ENCODE results near the gene AKAP12. TPM values are rescaled to one million over a fixed set of nuclear protein-coding genes. Genes with fewer than 3 reads are reported as not detected.

The AKAP12 gene, protein sequence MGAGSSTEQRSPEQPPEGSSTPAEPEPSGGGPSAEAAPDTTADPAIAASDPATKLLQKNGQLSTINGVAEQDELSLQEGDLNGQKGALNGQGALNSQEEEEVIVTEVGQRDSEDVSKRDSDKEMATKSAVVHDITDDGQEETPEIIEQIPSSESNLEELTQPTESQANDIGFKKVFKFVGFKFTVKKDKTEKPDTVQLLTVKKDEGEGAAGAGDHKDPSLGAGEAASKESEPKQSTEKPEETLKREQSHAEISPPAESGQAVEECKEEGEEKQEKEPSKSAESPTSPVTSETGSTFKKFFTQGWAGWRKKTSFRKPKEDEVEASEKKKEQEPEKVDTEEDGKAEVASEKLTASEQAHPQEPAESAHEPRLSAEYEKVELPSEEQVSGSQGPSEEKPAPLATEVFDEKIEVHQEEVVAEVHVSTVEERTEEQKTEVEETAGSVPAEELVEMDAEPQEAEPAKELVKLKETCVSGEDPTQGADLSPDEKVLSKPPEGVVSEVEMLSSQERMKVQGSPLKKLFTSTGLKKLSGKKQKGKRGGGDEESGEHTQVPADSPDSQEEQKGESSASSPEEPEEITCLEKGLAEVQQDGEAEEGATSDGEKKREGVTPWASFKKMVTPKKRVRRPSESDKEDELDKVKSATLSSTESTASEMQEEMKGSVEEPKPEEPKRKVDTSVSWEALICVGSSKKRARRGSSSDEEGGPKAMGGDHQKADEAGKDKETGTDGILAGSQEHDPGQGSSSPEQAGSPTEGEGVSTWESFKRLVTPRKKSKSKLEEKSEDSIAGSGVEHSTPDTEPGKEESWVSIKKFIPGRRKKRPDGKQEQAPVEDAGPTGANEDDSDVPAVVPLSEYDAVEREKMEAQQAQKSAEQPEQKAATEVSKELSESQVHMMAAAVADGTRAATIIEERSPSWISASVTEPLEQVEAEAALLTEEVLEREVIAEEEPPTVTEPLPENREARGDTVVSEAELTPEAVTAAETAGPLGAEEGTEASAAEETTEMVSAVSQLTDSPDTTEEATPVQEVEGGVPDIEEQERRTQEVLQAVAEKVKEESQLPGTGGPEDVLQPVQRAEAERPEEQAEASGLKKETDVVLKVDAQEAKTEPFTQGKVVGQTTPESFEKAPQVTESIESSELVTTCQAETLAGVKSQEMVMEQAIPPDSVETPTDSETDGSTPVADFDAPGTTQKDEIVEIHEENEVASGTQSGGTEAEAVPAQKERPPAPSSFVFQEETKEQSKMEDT (N-terminal part only)
- total RNA-seq = 1.0 and 1.1 TPM in 2 replicates

DNA sequence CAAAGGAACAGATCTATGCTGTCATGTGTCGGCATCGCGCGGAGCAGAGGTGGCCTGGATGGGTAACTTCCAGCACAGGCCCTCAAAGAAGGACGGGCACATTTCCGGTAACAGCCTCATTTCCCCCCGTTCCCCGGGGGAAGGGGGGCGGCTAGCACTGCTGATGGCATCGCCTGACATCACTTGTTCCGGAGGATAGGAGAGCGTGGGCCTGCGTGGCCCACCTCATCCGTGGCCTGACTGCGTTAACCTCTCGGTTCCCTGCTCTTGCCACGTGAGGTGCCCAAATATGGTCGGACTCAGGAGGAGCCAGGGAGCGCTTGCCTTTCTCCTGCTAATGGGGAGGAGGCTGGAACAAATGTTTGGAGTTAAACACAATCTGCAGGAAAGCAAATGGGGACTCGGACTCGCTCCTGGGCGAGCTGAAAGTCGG lies at the start of gene AKAP12:
Gene AKAP12, plus strand, starts transcription at position 365 of the 433 bp plus-strand sequence. CDS start 596 bp downstream, outside the sequence.
- DNase-seq = no peak
- Mint-ChIP-seq H3K27ac (no peak within 1 kb of the TSS), H3K4me3 (peak within 1 kb of the TSS; percentile 85)

DNA sequence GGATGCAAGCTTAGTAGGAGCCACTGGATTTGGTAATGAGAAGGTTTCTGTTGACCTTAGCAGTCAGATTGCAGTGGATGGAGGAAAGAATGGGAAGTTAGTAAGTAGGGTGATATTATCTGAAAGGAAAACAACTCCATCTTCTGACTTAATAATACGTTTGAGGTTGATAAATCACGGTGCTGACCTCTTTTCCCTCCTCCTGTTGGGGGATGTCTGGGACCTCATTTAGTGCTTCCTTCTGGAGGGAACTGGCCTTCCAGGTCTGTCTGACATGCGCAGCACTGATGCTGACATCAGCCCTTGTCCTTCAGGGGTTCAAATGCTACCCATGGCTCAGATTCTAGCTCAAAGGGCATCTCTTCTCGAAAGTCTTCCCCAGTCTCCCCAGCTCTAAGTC lies 48.2 kb upstream of the AKAP12 start:
- no peaks in the 10 kb centered on the region for H3K36me3 Mint-ChIP-seq (ENCODE audit: low read depth)
- peaks cover 4% of the 10 kb centered on the region for H3K27me3 Mint-ChIP-seq
- H3K9me3 Mint-ChIP-seq = no peaks in the 10 kb centered on the region
- DNase-seq = no peak
- H3K4me3 Mint-ChIP-seq = no peak overlapping the region
- H3K4me1 Mint-ChIP-seq = no peaks in the 10 kb centered on the region
- intact Hi-C loops (cut with micrococcal nuclease) = no loop called here
- H3K27ac Mint-ChIP-seq = no peak overlapping the region

More for the DNA sequence above, at the start of gene AKAP12:
- intact Hi-C loops (cut with micrococcal nuclease) = loop anchor here (2.0 kb wide), 2 partner anchors 49 to 85 kb away; no protein-coding TSS in a partner anchor
- peaks cover 71% of the 10 kb centered on the region for H3K27me3 Mint-ChIP-seq
- H3K9me3 Mint-ChIP-seq = no peaks in the 10 kb centered on the region
- peaks cover 6% of the 10 kb centered on the region for H3K4me1 Mint-ChIP-seq
- no peaks in the 10 kb centered on the region for H3K36me3 Mint-ChIP-seq (ENCODE audit: low read depth)

DNA sequence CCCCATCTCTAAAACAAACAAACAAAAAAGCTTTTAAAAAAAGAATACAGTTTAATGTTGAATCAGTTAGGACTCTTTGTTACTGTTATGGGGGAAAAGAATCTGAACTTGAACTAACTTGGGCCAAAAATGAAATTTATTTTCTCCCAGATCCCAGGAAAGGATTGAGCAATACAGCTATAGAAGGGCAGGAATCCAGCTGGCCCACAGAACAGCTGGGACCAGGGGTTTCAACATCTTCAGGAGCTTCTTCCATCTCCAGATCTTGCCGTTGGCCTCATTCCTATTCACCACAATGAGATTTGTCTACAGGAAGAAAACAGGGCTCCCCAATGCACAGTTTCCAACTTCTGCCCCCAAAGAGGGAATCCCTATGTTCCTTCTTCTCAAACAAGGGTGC lies 43.2 kb upstream of the AKAP12 start:
- Mint-ChIP-seq H3K9me3 (no peaks in the 10 kb centered on the region), H3K4me1 (no peaks in the 10 kb centered on the region), H3K4me3 (no peak overlapping the region), H3K27me3 (peaks cover 7% of the 10 kb centered on the region), H3K27ac (no peak overlapping the region), H3K36me3 (ENCODE audit: low read depth) (no peaks in the 10 kb centered on the region)
- no peak for DNase-seq
- intact Hi-C loops (cut with micrococcal nuclease) = no loop called here

DNA sequence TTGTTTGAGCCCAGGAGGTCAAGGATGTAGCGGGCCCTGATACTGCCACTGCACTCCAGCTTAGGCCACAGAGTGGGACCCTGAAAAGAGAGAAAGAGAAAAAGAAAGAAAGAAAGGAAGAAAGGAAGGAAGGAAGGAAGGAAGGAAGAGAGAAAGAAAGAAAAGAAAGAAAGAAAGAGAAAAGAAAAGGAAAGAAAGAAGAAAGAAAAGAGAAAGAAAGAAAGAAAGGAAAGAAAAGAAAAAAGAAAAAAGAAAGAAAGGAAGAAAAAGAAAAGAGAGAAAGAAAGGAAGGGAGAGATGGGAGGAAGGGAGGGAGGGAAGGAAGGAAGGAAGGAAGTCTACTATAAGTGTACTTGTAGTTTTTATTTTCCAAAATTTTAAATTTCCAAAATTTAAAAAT lies 42.2 kb upstream of the AKAP12 start:
- Mint-ChIP-seq H3K4me3 (no peak overlapping the region), H3K4me1 (no peaks in the 10 kb centered on the region), H3K27ac (no peak overlapping the region), H3K36me3 (ENCODE audit: low read depth) (no peaks in the 10 kb centered on the region), H3K27me3 (peaks cover 11% of the 10 kb centered on the region), H3K9me3 (no peaks in the 10 kb centered on the region)
- no peak for DNase-seq
- intact Hi-C loops (cut with micrococcal nuclease) = no loop called here

DNA sequence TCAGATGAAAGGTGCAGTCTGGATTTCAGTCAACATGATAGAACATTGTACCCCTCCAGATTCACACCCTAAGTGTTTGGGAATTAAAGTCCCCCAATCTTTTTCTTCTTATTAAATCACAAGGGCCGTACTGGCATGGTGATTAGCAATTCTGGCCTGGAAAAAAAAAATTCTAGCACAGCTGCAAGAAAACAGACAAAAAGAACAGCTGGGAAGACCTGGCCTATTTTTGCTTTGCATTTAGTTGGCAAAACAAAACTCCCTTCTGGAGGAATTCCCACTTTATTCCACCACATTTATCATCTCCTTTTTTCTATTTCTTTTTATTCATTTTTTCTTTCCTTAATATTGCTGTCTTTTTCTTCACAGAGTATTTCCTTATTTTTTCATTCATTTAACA lies 39.8 kb upstream of the AKAP12 start:
- Mint-ChIP-seq H3K36me3 (ENCODE audit: low read depth) (no peaks in the 10 kb centered on the region), H3K27ac (no peak overlapping the region), H3K4me1 (no peaks in the 10 kb centered on the region), H3K9me3 (no peaks in the 10 kb centered on the region), H3K27me3 (peaks cover 17% of the 10 kb centered on the region), H3K4me3 (no peak overlapping the region)
- DNase-seq = no peak
- intact Hi-C loops (cut with micrococcal nuclease) = no loop called here

DNA sequence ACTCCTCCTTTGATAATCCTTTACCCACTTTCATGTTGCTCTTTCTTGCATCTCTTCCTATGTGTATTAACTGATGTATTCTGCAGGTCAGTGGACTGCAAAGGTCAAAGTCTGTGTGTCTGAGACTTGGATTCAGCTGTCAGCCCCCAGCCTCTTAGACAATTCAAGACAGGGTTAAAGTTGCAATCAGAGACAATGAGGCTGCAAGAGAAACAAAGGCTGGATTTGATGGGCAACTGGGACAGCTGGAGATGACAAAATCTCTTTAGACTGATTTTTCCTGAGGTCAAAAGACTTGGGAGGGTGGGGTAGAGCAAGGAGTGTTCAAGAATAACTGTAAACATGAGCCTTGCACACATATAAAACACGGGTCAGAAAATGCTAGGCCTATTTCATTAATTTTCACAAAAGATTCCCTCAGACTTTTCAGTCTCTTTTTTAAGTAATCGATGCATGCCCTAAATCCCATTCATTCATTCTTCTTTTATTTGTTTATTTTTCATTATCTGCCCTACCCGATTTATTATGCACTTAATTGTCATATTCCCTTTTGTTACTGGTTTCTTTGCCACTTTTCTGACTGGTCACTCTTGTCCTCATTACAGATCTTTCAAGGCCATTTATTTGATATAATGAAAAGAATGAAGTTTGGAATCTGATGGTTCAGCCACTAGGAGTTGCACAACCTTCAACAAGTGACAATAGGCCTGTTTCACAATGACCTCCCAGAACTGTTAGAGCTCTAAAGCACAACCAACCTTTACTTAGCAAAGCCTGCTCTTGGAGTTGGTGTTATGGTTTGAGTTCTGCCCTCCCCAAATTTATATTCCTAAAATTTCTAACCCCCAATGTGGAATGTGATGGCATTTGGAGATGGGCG lies 33.8 kb upstream of the AKAP12 start:
- DNase-seq = no peak
- peaks cover 17% of the 10 kb centered on the region for H3K27me3 Mint-ChIP-seq
- H3K9me3 Mint-ChIP-seq = no peaks in the 10 kb centered on the region
- no peak overlapping the region for H3K27ac Mint-ChIP-seq
- H3K36me3 Mint-ChIP-seq (ENCODE audit: low read depth) = no peaks in the 10 kb centered on the region
- H3K4me1 Mint-ChIP-seq = no peaks in the 10 kb centered on the region
- no peak overlapping the region for H3K4me3 Mint-ChIP-seq
- intact Hi-C loops (cut with micrococcal nuclease) = no loop called here

DNA sequence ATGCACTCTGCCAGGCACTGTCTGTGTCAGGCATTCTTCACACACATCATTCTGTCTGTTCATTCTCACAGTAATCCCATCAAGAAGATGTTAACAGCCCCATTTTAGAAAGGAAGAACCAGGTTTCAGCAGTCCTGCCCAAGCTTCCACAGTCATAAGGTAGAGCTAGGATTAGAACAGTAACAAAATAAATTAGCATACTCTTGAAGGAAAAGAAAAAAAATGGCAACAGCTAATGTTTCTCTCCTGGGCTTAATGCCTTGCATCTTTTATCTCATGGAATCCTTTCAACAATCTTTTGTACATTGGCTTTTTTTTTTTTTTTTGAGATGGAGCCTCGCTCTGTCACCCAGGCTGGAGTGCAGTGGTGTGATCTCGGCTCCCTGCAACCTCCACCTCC lies 32.1 kb upstream of the AKAP12 start:
- no peak overlapping the region for H3K4me3 Mint-ChIP-seq
- H3K36me3 Mint-ChIP-seq (ENCODE audit: low read depth) = no peaks in the 10 kb centered on the region
- no peak for DNase-seq
- intact Hi-C loops (cut with micrococcal nuclease) = no loop called here
- H3K4me1 Mint-ChIP-seq = no peaks in the 10 kb centered on the region
- no peak overlapping the region for H3K27ac Mint-ChIP-seq
- H3K27me3 Mint-ChIP-seq = peaks cover 13% of the 10 kb centered on the region
- peaks cover 4% of the 10 kb centered on the region for H3K9me3 Mint-ChIP-seq

DNA sequence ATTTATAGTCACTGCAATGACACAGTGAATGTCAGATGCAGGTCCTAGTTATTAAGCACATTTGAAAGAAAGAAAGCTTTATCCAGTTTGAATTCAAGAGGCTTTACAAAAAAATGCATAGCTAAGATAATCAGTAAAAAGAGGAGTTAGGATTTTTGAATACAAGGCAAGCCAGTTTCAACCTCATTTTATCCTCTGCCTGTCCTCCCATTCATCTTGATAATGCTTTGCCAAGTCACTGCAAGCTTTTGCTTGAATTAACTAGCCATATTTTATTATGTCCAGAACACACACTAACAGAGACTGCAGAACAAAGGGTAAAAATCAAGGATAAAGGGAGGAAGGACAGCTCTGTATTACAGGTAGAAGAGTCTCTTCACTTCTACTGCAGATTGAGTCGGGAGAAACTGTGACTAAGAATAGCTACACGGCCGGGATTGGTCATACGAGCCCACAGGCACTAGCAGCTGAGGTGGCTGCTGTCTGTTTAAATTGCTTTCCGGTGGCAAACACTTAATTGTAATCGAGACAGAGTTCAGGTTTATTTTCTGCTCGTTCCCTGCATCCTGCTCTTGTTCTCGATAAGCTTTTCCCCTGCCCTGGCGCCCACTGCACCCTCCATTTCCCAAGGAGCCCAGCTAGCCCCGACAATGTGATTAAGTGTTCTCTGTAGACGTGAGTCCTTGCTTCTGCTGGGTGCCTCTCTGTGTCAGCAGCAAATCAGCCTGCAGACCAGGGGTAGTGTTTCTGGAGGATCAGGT lies 30.5 kb upstream of the AKAP12 start:
- H3K4me1 Mint-ChIP-seq = no peaks in the 10 kb centered on the region
- peaks cover 6% of the 10 kb centered on the region for H3K27me3 Mint-ChIP-seq
- DNase-seq = no peak
- no peak overlapping the region for H3K27ac Mint-ChIP-seq
- H3K9me3 Mint-ChIP-seq = peaks cover 9% of the 10 kb centered on the region
- intact Hi-C loops (cut with micrococcal nuclease) = no loop called here
- no peak overlapping the region for H3K4me3 Mint-ChIP-seq
- no peaks in the 10 kb centered on the region for H3K36me3 Mint-ChIP-seq (ENCODE audit: low read depth)

DNA sequence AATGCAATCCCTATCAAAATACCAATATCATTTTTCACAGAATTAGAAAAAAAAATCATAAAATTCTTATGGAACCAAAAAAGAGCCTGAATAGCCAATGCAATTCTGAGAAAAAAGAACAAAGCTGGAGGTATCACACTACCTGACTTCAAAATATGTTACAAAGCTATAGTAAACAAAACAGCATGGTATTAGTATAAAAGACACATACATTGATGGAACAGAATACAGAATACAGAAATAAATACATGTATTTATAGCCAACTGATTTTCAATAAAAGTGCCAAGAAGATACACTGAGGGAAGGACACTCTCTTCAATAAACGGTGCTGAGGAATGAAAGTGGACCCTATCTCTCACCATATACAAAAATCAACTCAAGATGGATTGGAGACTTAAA lies 28.7 kb upstream of the AKAP12 start:
- H3K9me3 Mint-ChIP-seq = peaks cover 9% of the 10 kb centered on the region
- peaks cover 8% of the 10 kb centered on the region for H3K27me3 Mint-ChIP-seq
- intact Hi-C loops (cut with micrococcal nuclease) = no loop called here

DNA sequence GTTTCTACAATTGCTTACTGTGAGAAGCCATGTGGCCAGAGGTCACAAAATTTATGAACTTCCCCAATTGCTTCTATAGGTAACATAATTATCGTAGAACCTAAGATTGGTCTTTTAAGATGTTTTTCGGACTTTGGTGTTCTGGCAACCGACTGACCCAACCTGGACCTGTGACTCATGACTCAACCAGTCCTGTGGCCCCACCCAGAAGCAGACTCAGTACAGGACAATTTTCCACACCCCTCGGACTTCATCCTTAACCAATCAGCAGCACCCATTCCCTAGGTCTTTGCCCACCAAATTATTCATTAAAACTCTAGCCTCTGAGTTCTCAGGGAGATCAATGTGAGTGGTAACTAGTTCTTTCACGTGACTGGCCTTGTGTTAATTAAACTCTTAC lies 26.4 kb upstream of the AKAP12 start:
- no peak overlapping the region for H3K27ac Mint-ChIP-seq
- no peak for DNase-seq
- peaks cover 9% of the 10 kb centered on the region for H3K9me3 Mint-ChIP-seq
- H3K4me3 Mint-ChIP-seq = no peak overlapping the region
- H3K36me3 Mint-ChIP-seq (ENCODE audit: low read depth) = no peaks in the 10 kb centered on the region
- intact Hi-C loops (cut with micrococcal nuclease) = no loop called here
- H3K4me1 Mint-ChIP-seq = no peaks in the 10 kb centered on the region
- peaks cover 11% of the 10 kb centered on the region for H3K27me3 Mint-ChIP-seq

More for the DNA sequence above, 28.7 kb upstream of the AKAP12 start:
- no peak for DNase-seq
- H3K27ac Mint-ChIP-seq = no peak overlapping the region
- H3K36me3 Mint-ChIP-seq (ENCODE audit: low read depth) = no peaks in the 10 kb centered on the region
- no peaks in the 10 kb centered on the region for H3K4me1 Mint-ChIP-seq
- no peak overlapping the region for H3K4me3 Mint-ChIP-seq

DNA sequence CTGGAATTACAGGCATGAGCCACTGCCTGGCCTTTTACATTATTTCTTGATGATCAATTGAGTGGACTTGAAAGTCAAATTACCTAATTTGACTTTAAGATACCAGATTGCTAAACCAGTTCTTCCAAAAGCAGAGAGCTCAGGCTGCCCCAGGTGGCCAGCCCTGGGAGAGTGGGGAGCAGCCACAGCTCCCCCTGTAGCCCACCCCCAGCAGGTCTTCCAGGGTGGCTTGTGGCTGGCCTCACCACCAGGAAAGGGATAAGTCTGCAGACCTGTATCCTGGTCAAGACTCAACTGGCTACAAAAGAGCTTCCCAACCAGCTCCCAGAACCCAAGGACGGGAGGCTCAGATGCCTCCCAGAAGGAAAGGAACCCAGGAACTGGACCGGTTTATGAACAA lies 23.8 kb upstream of the AKAP12 start:
- H3K9me3 Mint-ChIP-seq = peaks cover 9% of the 10 kb centered on the region

DNA sequence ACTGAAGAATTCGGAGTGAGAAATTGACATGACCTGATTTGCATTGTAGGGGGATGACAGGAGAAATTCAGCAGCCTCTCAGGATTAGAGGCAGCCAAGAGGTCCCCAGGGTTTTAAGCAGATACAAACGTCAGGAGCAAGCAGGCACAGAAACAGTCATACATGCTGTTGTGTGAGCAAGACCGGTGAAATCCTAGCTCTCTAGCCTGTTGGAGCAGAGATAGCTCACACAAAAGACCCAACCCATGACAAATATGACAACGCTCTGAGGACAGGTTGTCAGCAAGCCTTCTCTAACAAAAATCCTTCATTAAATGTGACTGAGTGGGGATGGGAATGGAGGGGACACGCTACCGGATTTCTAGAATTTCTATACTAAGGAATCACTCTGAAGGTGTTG lies 23.0 kb upstream of the AKAP12 start:
- Mint-ChIP-seq H3K27me3 (peaks cover 8% of the 10 kb centered on the region), H3K36me3 (ENCODE audit: low read depth) (no peaks in the 10 kb centered on the region), H3K27ac (no peak overlapping the region), H3K4me1 (no peaks in the 10 kb centered on the region), H3K9me3 (peaks cover 5% of the 10 kb centered on the region), H3K4me3 (no peak overlapping the region)
- intact Hi-C loops (cut with micrococcal nuclease) = no loop called here
- no peak for DNase-seq

More for the DNA sequence above, 23.8 kb upstream of the AKAP12 start:
- Mint-ChIP-seq H3K4me1 (no peaks in the 10 kb centered on the region), H3K36me3 (ENCODE audit: low read depth) (no peaks in the 10 kb centered on the region), H3K27ac (no peak overlapping the region), H3K4me3 (no peak overlapping the region), H3K27me3 (peaks cover 8% of the 10 kb centered on the region)
- no peak for DNase-seq
- intact Hi-C loops (cut with micrococcal nuclease) = no loop called here

Data from activated CD4-positive, alpha-beta T cell treated with anti-CD3 and anti-CD28 coated beads, Interleukin-2, amount 10 ng/mL, durations not matched to agents 24 days and 14 days (primary cell).